CD4-positive, alpha-beta T cell treated with Interleukin-2 at 100 ng/mL for 4 hours (primary cell): ENCODE data around the gene CYP1B1.

Experiments used
- DNase-seq: peaks from one replicate; pipeline ENCODE4 v3.0.0-alpha.2; 2020; ENCODE audit warnings: low spot score

CYP1B1 gene

DNA sequence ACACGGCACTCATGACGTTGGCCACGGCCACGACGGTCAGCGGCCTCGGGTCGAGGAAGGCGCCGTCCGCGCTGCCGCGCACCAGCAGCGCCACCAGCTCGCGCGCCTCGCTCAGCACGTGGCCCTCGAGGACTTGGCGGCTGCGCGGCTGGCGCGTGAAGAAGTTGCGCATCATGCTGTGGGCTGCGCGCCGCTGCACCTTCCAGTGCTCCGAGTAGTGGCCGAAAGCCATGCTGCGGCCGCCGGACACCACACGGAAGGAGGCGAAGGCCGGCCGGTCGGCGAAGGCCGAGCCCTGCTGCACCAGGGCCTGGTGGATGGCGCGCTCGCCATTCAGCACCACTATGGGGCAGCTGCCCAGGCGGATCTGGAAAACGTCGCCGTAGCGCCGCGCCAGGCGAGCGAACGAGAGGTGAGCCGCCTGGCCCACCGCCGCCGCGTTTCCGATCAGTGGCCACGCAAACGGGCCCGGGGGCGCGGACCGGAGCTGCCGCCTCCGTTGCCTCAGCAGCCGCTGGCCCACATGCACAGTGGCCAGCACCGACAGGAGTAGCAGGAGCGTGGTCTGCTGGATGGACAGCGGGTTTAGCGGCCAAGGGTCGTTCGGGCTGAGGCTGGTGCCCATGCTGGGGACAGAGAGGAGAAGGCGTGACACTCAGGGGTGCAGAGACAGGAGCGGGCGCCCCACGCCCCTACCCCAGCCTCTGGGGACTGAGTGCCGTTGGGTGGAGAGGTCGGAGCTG is 1.0 kb downstream of the CYP1B1 start:
- DNase-seq = no peak

DNA sequence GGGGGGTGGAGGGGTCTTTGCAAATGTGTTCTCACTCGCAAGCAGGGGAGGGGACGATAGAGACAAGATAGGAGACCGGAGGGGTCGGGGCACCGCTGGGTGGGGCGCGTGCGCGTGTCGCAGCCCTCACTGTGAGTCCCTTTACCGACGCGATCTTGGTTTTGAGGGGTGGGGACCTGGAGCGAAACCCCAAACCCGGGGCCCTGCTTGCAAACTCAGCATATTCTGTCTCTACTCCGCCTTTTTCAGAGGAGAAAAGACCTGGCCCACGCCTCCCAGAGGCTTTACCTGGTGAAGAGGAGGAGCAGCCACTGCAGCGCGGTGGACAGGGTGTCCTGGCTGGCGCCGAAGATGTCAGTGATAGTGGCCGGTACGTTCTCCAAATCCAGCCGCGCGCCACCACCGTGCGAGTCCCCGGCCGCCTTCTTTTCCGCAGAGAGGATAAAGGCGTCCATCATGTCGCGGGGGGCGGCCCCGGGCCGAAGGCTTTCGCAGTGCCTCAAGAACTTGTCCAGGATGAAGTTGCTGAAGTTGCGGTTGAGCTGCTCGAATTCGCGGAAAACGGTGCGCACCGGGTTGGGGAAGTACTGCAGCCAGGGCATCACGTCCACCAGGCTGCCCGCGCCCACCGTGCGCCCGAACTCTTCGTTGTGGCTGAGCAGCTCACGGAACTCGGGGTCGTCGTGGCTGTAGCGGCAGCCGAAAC is 1.7 kb downstream of the CYP1B1 start:
- DNase-seq = no peak

DNA sequence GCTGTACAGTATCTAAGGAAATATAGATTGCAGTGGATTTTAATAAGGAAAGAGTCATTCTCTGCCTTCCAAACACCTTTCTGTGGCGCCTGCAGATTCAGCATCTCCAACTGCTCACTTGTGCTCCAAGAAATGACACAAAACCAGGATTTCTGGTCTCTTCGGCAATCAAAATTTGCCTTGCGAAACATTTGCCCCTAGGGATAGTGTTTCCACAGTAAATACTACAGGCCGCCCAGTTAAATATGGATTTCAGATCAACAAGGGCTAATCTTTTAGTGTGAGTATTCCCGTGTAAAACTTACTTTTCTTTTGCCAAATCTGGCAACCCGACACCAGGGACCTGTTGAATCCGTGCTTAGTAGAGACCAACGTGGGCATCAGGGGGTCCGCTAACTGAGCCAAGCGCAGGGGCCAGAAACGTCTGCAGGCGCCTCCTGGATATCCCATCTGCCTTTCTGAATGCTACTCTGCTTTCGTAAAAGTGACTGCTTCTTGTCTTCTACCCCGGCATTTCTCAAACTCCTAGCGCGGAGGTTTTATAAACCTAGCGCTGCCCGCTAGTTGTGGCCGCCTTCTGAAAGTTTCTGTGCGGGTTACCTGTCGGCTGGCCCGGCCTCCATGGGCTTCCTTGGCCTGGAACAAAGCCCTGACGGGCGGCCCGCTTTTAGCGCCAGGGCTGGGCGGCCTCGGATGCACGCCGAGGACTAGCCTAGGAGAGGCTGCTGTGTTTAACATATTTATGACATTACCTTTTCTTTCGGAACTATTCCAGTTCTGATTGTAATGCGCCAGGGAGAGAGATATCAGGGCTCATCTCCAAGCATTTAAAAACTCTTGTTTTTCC is 2.5 kb downstream of the CYP1B1 start:
- DNase-seq = no peak

- no peak for DNase-seq
Measured at GRCh38 chr2:38070438-38070837, 5.5 kb downstream of the CYP1B1 start.

DNA sequence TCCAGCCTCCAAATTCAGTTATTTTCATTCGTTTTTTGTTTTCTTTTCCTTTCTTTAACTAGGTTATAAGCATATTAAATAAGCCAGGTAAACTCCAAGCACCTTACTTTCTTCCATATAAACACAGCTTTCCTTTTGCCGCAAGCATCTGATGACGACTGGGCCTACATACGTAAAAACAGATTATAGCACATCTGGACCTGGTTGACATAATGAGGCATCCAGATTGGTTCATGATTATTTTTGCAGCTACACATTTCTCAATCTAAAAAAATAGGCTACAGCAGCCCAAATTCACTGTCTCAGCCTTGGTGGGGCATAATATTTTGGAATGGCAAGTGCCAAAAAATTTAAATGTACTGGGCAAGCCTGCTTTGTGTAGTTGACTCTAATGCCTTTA is 7.7 kb downstream of the CYP1B1 start:
- no peak for DNase-seq

GRCh38 chr2:38066421-38067115 is 9.4 kb downstream of the CYP1B1 start:
- no peak for DNase-seq

- DNase-seq = no peak
Measured at GRCh38 chr2:38065502-38066135, 10.3 kb downstream of the CYP1B1 start.

GRCh38 chr2:38064801-38065501 is 11.0 kb downstream of the CYP1B1 start:
- no peak for DNase-seq

GRCh38 chr2:38060236-38061018 is 15.5 kb downstream of the CYP1B1 start:
- no peak for DNase-seq

- no peak for DNase-seq
Measured at GRCh38 chr2:38057651-38058410, 18.1 kb downstream of the CYP1B1 start.

DNA sequence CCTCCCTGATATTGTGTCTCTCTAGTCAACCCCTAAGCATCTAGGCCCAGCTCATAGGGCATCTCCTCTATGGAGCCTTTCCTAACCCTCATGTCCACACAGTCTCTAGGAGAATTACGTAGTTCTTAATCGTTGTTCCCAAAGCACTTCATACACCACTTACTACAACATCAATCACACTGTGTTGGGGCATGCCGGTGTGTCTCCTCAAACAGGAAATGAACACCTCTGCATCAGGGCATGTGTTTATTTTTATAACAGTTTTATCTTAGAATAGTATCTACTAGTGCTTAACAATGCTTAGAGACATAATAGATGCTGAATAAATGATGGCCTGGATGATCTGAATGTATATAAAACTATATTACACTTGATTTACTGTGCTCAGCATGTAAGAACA is 19.7 kb downstream of the CYP1B1 start:
- no peak for DNase-seq

DNA sequence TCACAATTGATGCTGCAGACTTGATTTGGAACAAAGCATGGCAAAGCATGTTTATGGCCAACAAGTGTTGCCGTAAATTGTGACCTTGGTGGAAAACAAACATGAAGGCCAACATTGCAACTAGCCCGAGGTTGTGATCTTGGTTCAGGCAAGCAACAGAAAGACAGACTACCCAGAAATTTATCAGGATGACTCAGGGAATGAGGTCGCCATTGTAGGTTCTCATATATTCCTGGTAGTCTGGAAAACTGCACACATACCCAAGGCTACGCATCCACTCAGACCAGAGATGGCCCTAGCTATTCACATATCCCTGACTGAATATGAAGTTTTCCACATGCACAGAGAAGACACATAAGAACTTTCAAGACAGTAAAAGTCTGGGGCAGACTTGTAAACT is 30.1 kb downstream of the CYP1B1 start:
- DNase-seq = no peak

DNA sequence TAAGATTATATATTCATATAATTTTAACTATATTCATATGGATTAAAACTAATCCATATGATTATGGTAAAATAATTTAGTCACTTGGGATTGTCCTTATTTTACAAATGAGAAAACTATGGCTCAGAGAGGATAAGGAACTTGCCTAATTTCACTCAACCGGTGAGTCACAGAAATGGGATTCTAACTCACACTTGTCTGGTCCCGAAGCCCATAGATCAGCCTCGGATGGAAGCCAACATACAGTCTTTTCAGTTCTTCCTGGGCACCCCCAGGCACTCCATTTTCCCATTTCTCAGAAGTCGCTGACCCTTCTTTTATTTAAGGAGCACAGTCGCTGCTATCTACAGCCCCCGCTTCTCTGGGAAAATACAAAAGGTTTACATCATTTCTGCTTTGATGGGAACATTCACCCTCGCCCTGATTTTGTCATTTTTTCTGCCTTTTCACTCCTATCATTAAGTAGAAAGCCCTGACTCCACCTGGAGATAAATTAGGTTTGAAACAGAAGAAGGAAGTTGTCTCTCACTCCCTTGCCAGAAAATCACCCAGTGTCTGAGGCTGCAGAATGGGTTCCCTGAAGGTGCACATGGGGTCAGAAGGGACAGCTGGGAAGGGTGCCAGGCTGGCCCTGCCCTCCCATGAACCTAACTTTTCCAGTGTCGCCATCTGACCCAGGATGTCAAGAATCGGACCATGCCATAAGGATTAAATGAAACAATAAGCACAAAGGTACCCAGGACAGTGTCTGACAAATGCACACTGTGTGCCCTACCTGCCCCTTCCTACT is 36.6 kb downstream of the CYP1B1 start:
- DNase-seq = no peak

GRCh38 chr2:38038682-38039081 is 37.3 kb downstream of the CYP1B1 start:
- no peak for DNase-seq

GRCh38 chr2:38037757-38038621 is 38.0 kb downstream of the CYP1B1 start:
- no peak for DNase-seq

- no peak for DNase-seq
Measured at GRCh38 chr2:38037325-38037724, 38.6 kb downstream of the CYP1B1 start.

DNA sequence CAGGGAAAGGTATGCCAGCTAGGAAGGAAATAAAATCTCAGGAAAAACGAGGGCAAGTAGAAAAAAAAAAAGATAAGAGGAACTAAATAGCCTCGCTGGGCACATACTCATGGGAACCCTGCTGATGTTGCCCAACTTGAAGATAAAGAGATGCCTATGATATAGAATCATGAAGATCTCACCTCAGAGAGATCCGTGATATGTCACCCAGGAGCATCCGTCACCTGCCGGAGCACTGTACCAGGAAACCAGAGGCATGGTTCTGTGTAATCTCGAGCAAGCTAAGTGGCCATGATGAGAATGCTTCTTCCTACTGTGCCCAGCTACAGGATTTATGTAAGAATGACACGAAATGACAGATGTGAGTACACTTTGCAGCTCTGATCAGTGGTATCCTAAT is 40.0 kb downstream of the CYP1B1 start:
- DNase-seq = no peak

- DNase-seq = no peak
Measured at GRCh38 chr2:38033646-38034045, 42.3 kb downstream of the CYP1B1 start.
